Activated CD8-positive, alpha-beta T cell treated with anti-CD3 and anti-CD28 coated beads, Interleukin-2, amount 10 ng/mL, durations not matched to agents 7 days and 5 days (primary cell): ENCODE measurements around the gene GBF1. TPM values are rescaled to one million over a fixed set of nuclear protein-coding genes. Genes with fewer than 3 reads are reported as not detected.
A peak's percentile ranks its signal among the peaks of the same experiment; 100 is the strongest.
"Not testable (repeated sequence)": the region's sequence is repeated elsewhere in the genome, so short reads cannot be mapped to it uniquely, and the experiment has no call there.

ENCODE experiments used
- ATAC-seq: fragments of 150-1000 bp; cut with Tn5 transposase; one replicate; pipeline ENCODE4 v1.10.0; 2021; ENCODE audit warnings: moderate library complexity
- CTCF ChIA-PET: fragments of 350-600 bp; sonication (Branson Sonifier 250); formaldehyde crosslinking; loops from one replicate; lab custom pipeline; 2021; ENCODE audit warnings: antibody characterized with exemption; lab: Charles Lee
- POLR2A ChIA-PET: fragments of 350-600 bp; sonication (Branson Sonifier 250); formaldehyde crosslinking; loops from one replicate; lab custom pipeline; 2021; ENCODE audit warnings: antibody characterized with exemption; lab: Charles Lee
- DNase-seq: peaks from one replicate; pipeline ENCODE4 v3.0.0-alpha.2; 2020
- H3K27ac Mint-ChIP-seq: one replicate; pipeline ENCODE4 v1.8.0; 2021; ENCODE audit warnings: mild to moderate bottlenecking, mixed read lengths
- H3K27me3 Mint-ChIP-seq: one replicate; pipeline ENCODE4 v1.8.0; 2021; ENCODE audit warnings: low read depth, mixed read lengths
- H3K36me3 Mint-ChIP-seq: one replicate; pipeline ENCODE4 v1.8.0; 2021; ENCODE audit warnings: low read depth, mixed read lengths
- H3K4me1 Mint-ChIP-seq: one replicate; pipeline ENCODE4 v1.8.0; 2021; ENCODE audit warnings: low read depth, mixed read lengths
- H3K4me3 Mint-ChIP-seq: one replicate; pipeline ENCODE4 v1.8.0; 2021; ENCODE audit warnings: mild to moderate bottlenecking, mixed read lengths
- H3K9me3 Mint-ChIP-seq: one replicate; pipeline ENCODE4 v1.8.0; 2022; ENCODE audit warnings: mixed read lengths; ENCODE audit not compliant: insufficient read depth
- total RNA-seq, 2 experiments: library from RNA; stranded (reverse); gene quantifications; one replicate each; pipeline ENCODE4 v1.2.3, GENCODE V29; 2021

GBF1 gene
- total RNA-seq, 2 experiments from 2014 or later: 39.8 to 42.9 TPM

- peaks cover 43% of the 10 kb centered on the region for H3K4me1 Mint-ChIP-seq
- ChIA-PET CTCF (interaction anchor here (1.4 to 9.0 kb wide), 4 partner anchors 15 to 153 kb away, joined by 5 to 113 read pairs (median 18); no protein-coding TSS in a partner anchor), POLR2A (interaction anchor here (0.7 to 1.6 kb wide), 6 partner anchors 20 to 262 kb away, joined by 3 to 14 read pairs (median 4); partner anchors contain the start of gene ELOVL3)
- H3K9me3 Mint-ChIP-seq: no peaks in the 10 kb centered on the region
- ATAC-seq (no peak), DNase-seq (no peak)
- peaks cover 8% of the 10 kb centered on the region for H3K27me3 Mint-ChIP-seq
- peaks cover 23% of the 10 kb centered on the region for H3K36me3 Mint-ChIP-seq
- H3K4me3 Mint-ChIP-seq: peak overlapping the region; percentile 99
- peak overlapping the region; percentile 89 for H3K27ac Mint-ChIP-seq
Measured at GRCh38 chr10:102246261-102246660, 929 bp downstream of the GBF1 start.

- Mint-ChIP-seq H3K4me1 (peaks cover 34% of the 10 kb centered on the region), H3K9me3 (no peaks in the 10 kb centered on the region), H3K36me3 (peaks cover 26% of the 10 kb centered on the region), H3K4me3 (peak overlapping the region; percentile 99), H3K27ac (no peak overlapping the region), H3K27me3 (peaks cover 2% of the 10 kb centered on the region)
- CTCF ChIA-PET: interaction anchor here (0.7 to 9.0 kb wide), 4 partner anchors 13 to 105 kb away, joined by 3 to 113 read pairs (median 5); no protein-coding TSS in a partner anchor
- POLR2A ChIA-PET: interaction anchor here (0.7 to 1.2 kb wide), 2 partner anchors 103 to 332 kb away, joined by 3 to 5 read pairs; no protein-coding TSS in a partner anchor
- ATAC-seq (no peak), DNase-seq (no peak)
Measured at GRCh38 chr10:102247734-102248133, 2.4 kb downstream of the GBF1 start.

GRCh38 chr10:102252508-102252907 lies 7.2 kb downstream of the GBF1 start:
- POLR2A ChIA-PET, DNase-seq, H3K27me3 Mint-ChIP-seq, H3K4me3 Mint-ChIP-seq, H3K9me3 Mint-ChIP-seq, ATAC-seq, H3K27ac Mint-ChIP-seq: not testable (repeated sequence)
- H3K4me1 Mint-ChIP-seq: peaks cover 13% of the 10 kb centered on the region
- CTCF ChIA-PET: interaction anchor here (0.7 to 1.8 kb wide), 2 partner anchors 15 to 100 kb away, joined by 3 to 4 read pairs; no protein-coding TSS in a partner anchor
- peaks cover 33% of the 10 kb centered on the region for H3K36me3 Mint-ChIP-seq

GRCh38 chr10:102254426-102254825 lies 9.1 kb downstream of the GBF1 start:
- no peak for ATAC-seq
- H3K27me3 Mint-ChIP-seq: no peaks in the 10 kb centered on the region

GRCh38 chr10:102255404-102255803 lies 10.1 kb downstream of the GBF1 start:
- H3K36me3 Mint-ChIP-seq: peaks cover 28% of the 10 kb centered on the region
- no peak overlapping the region for H3K27ac Mint-ChIP-seq
- ChIA-PET POLR2A (no interaction called here), CTCF (no interaction called here)
- H3K4me3 Mint-ChIP-seq: no peak overlapping the region
- DNase-seq (no peak), ATAC-seq (no peak)
- H3K9me3 Mint-ChIP-seq: no peaks in the 10 kb centered on the region
- H3K27me3 Mint-ChIP-seq: no peaks in the 10 kb centered on the region
- peaks cover 2% of the 10 kb centered on the region for H3K4me1 Mint-ChIP-seq

More at GRCh38 chr10:102254426-102254825, 9.1 kb downstream of the GBF1 start:
- no peak for DNase-seq
- ChIA-PET POLR2A (no interaction called here), CTCF (interaction anchor here (0.7 to 1.7 kb wide), 3 partner anchors 23 to 52 kb away, joined by 3 to 7 read pairs (median 3); no protein-coding TSS in a partner anchor)
- H3K4me1 Mint-ChIP-seq: peaks cover 2% of the 10 kb centered on the region
- H3K4me3 Mint-ChIP-seq: no peak overlapping the region
- H3K36me3 Mint-ChIP-seq: peaks cover 26% of the 10 kb centered on the region
- H3K27ac Mint-ChIP-seq: no peak overlapping the region
- H3K9me3 Mint-ChIP-seq: no peaks in the 10 kb centered on the region

GRCh38 chr10:102261196-102261595 lies 15.9 kb downstream of the GBF1 start:
- DNase-seq (no peak), ATAC-seq (no peak)
- H3K9me3 Mint-ChIP-seq: no peaks in the 10 kb centered on the region
- H3K4me1 Mint-ChIP-seq: peaks cover 5% of the 10 kb centered on the region
- ChIA-PET CTCF (no interaction called here), POLR2A (no interaction called here)
- peaks cover 46% of the 10 kb centered on the region for H3K36me3 Mint-ChIP-seq
- H3K27me3 Mint-ChIP-seq: no peaks in the 10 kb centered on the region
- H3K27ac Mint-ChIP-seq: no peak overlapping the region
- no peak overlapping the region for H3K4me3 Mint-ChIP-seq

- DNase-seq: no peak
- Mint-ChIP-seq H3K36me3 (peaks cover 45% of the 10 kb centered on the region), H3K27ac (no peak overlapping the region), H3K4me3 (no peak overlapping the region), H3K9me3 (no peaks in the 10 kb centered on the region), H3K4me1 (peaks cover 7% of the 10 kb centered on the region), H3K27me3 (no peaks in the 10 kb centered on the region)
- POLR2A ChIA-PET: no interaction called here
- ATAC-seq: no peak
- CTCF ChIA-PET: interaction anchor here (1.3 kb wide), 1 partner anchor 90 kb away, joined by 3 read pairs; no protein-coding TSS in a partner anchor
Measured at GRCh38 chr10:102261842-102262241, 16.5 kb downstream of the GBF1 start.

GRCh38 chr10:102262744-102263370 lies 17.5 kb downstream of the GBF1 start:
- H3K9me3 Mint-ChIP-seq: no peaks in the 10 kb centered on the region

GRCh38 chr10:102264371-102264770 lies 19.0 kb downstream of the GBF1 start:
- H3K36me3 Mint-ChIP-seq: peaks cover 56% of the 10 kb centered on the region
- H3K4me1 Mint-ChIP-seq: peaks cover 30% of the 10 kb centered on the region

More at GRCh38 chr10:102262744-102263370, 17.5 kb downstream of the GBF1 start:
- ATAC-seq (no peak), DNase-seq (no peak)
- H3K4me1 Mint-ChIP-seq: peaks cover 16% of the 10 kb centered on the region
- peaks cover 48% of the 10 kb centered on the region for H3K36me3 Mint-ChIP-seq
- ChIA-PET POLR2A (no interaction called here), CTCF (interaction anchor here (0.9 to 1.3 kb wide), 2 partner anchors 89 to 93 kb away, joined by 3 read pairs; no protein-coding TSS in a partner anchor)
- no peak overlapping the region for H3K27ac Mint-ChIP-seq
- no peaks in the 10 kb centered on the region for H3K27me3 Mint-ChIP-seq
- no peak overlapping the region for H3K4me3 Mint-ChIP-seq

GRCh38 chr10:102266670-102267069 lies 21.3 kb downstream of the GBF1 start:
- Mint-ChIP-seq H3K9me3 (no peaks in the 10 kb centered on the region), H3K4me3 (no peak overlapping the region), H3K36me3 (peaks cover 45% of the 10 kb centered on the region), H3K4me1 (peaks cover 35% of the 10 kb centered on the region), H3K27me3 (no peaks in the 10 kb centered on the region), H3K27ac (no peak overlapping the region)
- DNase-seq (no peak), ATAC-seq (no peak)
- ChIA-PET CTCF (interaction anchor here (1.0 to 10.2 kb wide), 5 partner anchors 17 to 85 kb away, joined by 3 to 52 read pairs (median 5); partner anchors contain the start of gene PITX3), POLR2A (interaction anchor here (0.6 to 3.6 kb wide), 2 partner anchors 21 to 116 kb away, joined by 3 to 14 read pairs; partner anchors contain the start of gene GBF1)

More at GRCh38 chr10:102264371-102264770, 19.0 kb downstream of the GBF1 start:
- no peak for ATAC-seq
- ChIA-PET POLR2A (no interaction called here), CTCF (interaction anchor here (10.2 kb wide), 1 partner anchor 33 kb away, joined by 52 read pairs; no protein-coding TSS in a partner anchor)
- Mint-ChIP-seq H3K27ac (no peak overlapping the region), H3K4me3 (no peak overlapping the region), H3K27me3 (no peaks in the 10 kb centered on the region), H3K9me3 (no peaks in the 10 kb centered on the region)
- no peak for DNase-seq

GRCh38 chr10:102267748-102268147 lies 22.4 kb downstream of the GBF1 start:
- Mint-ChIP-seq H3K4me1 (peaks cover 44% of the 10 kb centered on the region), H3K27ac (no peak overlapping the region), H3K4me3 (no peak overlapping the region), H3K36me3 (peaks cover 41% of the 10 kb centered on the region), H3K27me3 (no peaks in the 10 kb centered on the region), H3K9me3 (no peaks in the 10 kb centered on the region)
- DNase-seq (no peak), ATAC-seq (no peak)
- CTCF ChIA-PET: interaction anchor here (0.9 to 10.2 kb wide), 14 partner anchors 9 to 84 kb away, joined by 3 to 52 read pairs (median 4); no protein-coding TSS in a partner anchor
- POLR2A ChIA-PET: interaction anchor here (0.7 to 3.6 kb wide), 3 partner anchors 9 to 59 kb away, joined by 3 to 14 read pairs (median 4); partner anchors contain the start of gene GBF1
